ENCODE data around the gene TPO. TPM values are rescaled to one million over a fixed set of nuclear protein-coding genes. Genes with fewer than 3 reads are reported as not detected.

Gene TPO
- total and polyA plus RNA-seq, 8 donors, result 0.19 to 8.2 (median 0.49) TPM; not detected in 1

- ATAC-seq (no peak), DNase-seq (peak in 2 of 6 donors; percentile 4 to 5), FAIRE-seq (no peak)
- intact Hi-C loops (cut with DNase I), result no loop called here
- H3K9me3 ChIP-seq, result no peaks in the 10 kb centered on the region
- TF ChIP-seq CTCF (IDR thresholded peaks at IDR 0.05), result no peak
- no peak overlapping the region for H3K4me3 ChIP-seq
- no peaks in the 10 kb centered on the region for H3K36me3 ChIP-seq
- H3K27ac ChIP-seq, result no peak overlapping the region
- H3K27me3 ChIP-seq, result no peaks in the 10 kb centered on the region
- WGBS, 2 donors, result 63 to 67% methylated on average over 4 of the region's 4 CpGs
- H3K4me1 ChIP-seq, result no peaks in the 10 kb centered on the region
Measured at GRCh38 chr2:1510176-1510575, 96.9 kb downstream of the TPO start.

- no peak for FAIRE-seq
Measured at GRCh38 chr2:1511455-1511854, 98.2 kb downstream of the TPO start.

GRCh38 chr2:1512321-1513289, 99.3 kb downstream of the TPO start:
- Histone ChIP-seq H3K9me3 (no peaks in the 10 kb centered on the region), H3K4me1 (no peaks in the 10 kb centered on the region), H3K4me3 (no peak overlapping the region), H3K36me3 (no peaks in the 10 kb centered on the region), H3K27ac (no peak overlapping the region), H3K27me3 (no peaks in the 10 kb centered on the region)
- intact Hi-C loops (cut with DNase I), result no loop called here
- no peak for TF ChIP-seq CTCF (IDR thresholded peaks at IDR 0.05)
- ATAC-seq (no peak), DNase-seq (peak in 2 of 6 donors; percentile 6 to 57), FAIRE-seq (no peak)
- 77 to 83% methylated on average over 36 of the region's 36 CpGs for WGBS, 2 donors

More at GRCh38 chr2:1511455-1511854, 98.2 kb downstream of the TPO start:
- Histone ChIP-seq H3K36me3 (no peaks in the 10 kb centered on the region), H3K4me3 (no peak overlapping the region), H3K9me3 (no peaks in the 10 kb centered on the region), H3K27me3 (no peaks in the 10 kb centered on the region), H3K4me1 (no peaks in the 10 kb centered on the region), H3K27ac (no peak overlapping the region)
- DNase-seq, result peak in 2 of 6 donors; percentile 6 to 9
- 57 to 64% methylated on average over 5 of the region's 6 CpGs for WGBS, 2 donors
- intact Hi-C loops (cut with DNase I), result no loop called here
- ATAC-seq, result no peak
- no peak for TF ChIP-seq CTCF (IDR thresholded peaks at IDR 0.05)

GRCh38 chr2:1514391-1515072, 101.3 kb downstream of the TPO start:
- FAIRE-seq (no peak), ATAC-seq (no peak), DNase-seq (peak in 2 of 6 donors; percentile 5 to 15)
- intact Hi-C loops (cut with DNase I), result no loop called here
- 62 to 71% methylated on average over 18 of the region's 18 CpGs for WGBS, 2 donors
- H3K27me3 ChIP-seq, result no peaks in the 10 kb centered on the region
- no peak overlapping the region for H3K4me3 ChIP-seq
- no peaks in the 10 kb centered on the region for H3K4me1 ChIP-seq
- H3K9me3 ChIP-seq, result no peaks in the 10 kb centered on the region
- no peak overlapping the region for H3K27ac ChIP-seq
- no peak for TF ChIP-seq CTCF (IDR thresholded peaks at IDR 0.05)
- H3K36me3 ChIP-seq, result no peaks in the 10 kb centered on the region

All from pancreas (tissue), 10 donors.